SW 1271 (cell line): ENCODE measurements around the gene MED16.
"Not testable (repeated sequence)": the region's sequence is repeated elsewhere in the genome, so short reads cannot be mapped to it uniquely, and the experiment has no call there.

Source experiments
- DNase-seq, 2 experiments: peaks; one replicate each; lab custom pipeline; 2025; lab: John Stamatoyannopoulos, UW

Gene MED16

GRCh38 chr19:854549-854948 lies 38.4 kb downstream of the MED16 start:
- DNase-seq: no peak

DNA sequence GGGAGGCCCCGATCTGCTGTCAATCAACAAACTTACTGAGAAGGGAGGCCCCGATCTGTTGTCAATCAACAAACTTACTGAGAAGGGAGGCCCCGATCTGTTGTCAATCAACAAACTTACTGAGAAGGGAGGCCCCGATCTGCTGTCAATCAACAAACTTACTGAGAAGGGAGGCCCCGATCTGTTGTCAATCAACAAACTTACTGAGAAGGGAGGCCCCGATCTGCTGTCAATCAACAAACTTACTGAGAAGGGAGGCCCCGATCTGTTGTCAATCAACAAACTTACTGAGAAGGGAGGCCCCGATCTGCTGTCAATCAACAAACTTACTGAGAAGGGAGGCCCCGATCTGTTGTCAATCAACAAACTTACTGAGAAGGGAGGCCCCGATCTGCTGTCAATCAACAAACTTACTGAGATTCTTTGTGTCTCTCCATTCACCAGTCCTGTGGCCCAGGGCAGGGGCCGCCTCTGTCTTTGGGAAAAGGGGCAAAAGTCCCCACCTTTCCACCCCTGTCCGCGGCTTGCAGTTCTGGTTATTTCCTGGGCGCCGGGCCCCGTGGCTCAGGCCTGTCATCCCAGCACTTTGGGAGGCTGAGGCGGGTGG lies 39.3 kb downstream of the MED16 start:
- DNase-seq: not testable (repeated sequence)

DNA sequence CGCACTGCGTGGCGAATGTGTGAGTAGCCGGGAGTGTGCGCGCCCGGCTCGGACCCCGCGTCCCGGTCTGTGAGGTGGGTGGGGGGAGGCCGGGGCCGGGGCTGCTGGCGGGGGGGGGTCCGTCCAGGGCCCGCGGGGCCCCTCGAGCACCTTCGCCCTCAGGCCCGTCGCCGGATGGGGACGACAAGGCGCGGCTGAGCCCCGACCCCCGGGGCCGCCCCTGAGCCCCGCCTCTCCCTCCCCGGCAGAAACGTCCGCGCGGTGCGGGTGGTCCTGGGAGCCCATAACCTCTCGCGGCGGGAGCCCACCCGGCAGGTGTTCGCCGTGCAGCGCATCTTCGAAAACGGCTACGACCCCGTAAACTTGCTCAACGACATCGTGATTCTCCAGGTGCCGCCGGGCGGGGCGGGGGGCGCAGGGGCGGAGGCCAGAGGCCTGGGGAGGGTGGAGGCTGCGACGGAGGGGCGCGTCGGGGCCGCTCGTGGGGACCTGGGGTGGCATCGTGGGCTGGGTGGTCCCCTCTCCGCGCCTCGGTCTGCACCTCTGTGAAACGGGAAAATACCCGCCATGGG lies 39.9 kb downstream of the MED16 start:
- no peak for DNase-seq

GRCh38 chr19:852136-853013 lies 40.6 kb downstream of the MED16 start, which contains the start of gene ELANE:
ELANE (plus strand) TSS chr19:852303; CDS start chr19:852329, 26 bp downstream.
- no peak for DNase-seq

DNA sequence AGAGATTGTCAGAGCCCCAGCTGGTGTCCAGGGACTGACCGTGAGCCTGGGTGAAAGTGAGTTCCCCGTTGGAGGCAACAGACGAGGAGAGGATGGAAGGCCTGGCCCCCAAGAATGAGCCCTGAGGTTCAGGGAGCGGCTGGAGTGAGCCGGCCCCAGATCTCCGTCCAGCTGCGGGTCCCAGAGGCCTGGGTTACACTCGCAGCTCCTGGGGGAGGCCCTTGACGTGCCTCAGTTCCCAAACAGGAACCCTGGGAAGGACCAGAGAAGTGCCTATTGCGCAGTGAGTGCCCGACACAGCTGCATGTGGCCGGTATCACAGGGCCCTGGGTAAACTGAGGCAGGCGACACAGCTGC lies 42.0 kb downstream of the MED16 start:
- no peak for DNase-seq

DNA sequence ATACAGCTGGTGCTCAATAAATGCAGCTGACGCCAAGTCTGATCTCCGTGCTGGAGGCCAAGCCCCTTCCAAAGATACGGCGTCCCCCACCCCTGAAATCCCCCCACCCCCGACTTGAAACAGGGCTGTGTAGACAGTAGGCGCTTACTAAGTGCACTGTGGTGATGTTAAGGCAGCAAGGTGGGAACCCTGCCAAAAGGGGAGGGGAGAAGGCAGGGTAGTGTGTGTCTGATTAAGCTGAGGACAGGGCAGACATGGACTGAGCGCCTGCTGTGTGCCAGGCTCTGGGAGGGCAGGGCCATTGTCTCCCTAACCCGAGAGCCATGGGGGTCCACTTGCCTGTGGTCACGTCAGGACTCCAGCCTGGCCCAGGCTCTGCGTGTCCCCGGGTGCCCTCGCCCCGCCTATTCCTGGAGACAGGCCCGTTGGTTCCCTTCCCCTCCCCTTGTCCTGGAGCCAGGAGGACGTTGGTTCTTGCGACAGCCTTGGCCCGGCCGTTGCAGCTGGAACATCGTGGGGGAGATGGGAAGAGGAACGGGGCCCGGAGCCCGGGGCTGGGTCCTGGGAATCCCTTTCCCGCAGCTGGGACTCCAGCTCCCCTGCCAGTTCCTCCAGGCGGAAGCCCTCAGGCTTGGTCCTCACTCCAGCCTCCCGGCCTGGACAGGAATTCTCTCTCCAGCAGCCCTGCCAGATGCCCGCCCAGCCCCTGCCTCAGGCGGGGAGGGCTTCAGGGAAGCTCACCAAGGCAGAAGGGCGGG lies 42.6 kb downstream of the MED16 start:
- peak; percentile 72 to 75 for DNase-seq

GRCh38 chr19:849195-849594 lies 43.8 kb downstream of the MED16 start:
- not testable (repeated sequence) for DNase-seq

DNA sequence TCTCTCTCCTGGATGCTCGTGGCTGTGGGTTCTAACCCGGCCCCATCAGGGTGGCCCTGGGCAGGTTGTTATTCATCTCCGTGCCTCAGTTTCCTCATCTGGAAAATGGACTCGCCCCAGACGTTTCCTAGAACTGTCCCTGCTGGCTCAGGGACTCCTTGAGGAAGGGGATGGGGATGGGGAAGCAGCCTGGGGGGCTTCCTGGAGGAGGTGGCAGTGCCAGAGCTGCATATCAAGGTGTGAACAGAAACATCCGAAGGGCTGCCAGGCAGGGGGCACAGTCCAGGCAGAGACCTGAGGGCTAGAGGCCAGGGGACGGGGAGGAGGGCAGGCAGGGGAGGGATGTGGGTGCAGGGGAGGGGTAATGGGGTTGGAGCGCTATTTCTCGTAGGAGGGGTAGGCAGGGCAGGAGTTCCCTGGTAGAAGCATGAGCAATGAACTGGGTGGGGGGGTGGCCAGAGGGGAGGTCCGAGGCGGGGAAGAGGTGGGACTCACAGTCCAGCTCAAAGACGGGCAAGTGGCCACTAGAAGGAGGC lies 44.5 kb downstream of the MED16 start:
- DNase-seq: no peak

DNA sequence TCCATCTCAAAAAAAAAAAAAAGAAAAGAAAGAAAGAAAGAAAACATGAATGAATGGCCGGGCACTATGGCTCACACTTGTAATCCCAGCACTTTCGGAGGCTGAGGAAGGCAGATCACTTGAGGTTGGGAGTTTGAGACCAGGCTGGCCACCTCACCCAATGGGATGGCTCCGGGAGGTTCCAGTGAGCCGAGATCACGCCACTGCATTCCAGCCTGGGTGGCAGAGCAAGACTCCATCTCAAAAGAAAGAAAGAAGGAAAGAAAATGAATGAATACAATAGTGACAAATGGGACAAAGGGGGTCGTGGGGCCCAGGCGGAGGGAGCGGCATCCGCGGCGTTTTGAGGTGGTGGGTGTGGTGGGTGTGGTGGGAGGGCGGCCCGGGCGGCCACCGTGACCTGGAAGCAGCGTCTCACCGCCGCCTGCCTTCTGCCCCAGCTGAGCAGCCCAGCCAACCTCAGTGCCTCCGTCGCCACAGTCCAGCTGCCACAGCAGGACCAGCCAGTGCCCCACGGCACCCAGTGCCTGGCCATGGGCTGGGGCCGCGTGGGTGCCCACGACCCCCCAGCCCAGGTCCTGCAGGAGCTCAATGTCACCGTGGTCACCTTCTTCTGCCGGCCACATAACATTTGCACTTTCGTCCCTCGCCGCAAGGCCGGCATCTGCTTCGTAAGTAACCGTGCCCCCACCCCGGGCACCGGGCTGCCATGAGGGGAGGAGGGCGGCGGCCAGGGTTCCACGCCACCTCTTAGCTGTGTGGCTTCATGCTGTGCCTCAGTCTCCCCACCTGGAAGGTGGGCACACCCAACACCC lies 47.1 kb downstream of the MED16 start:
- no peak for DNase-seq

- DNase-seq: no peak
Observed at GRCh38 chr19:844546-844971, 48.4 kb downstream of the MED16 start.

GRCh38 chr19:843836-844545 lies 49.0 kb downstream of the MED16 start:
- no peak for DNase-seq

DNA sequence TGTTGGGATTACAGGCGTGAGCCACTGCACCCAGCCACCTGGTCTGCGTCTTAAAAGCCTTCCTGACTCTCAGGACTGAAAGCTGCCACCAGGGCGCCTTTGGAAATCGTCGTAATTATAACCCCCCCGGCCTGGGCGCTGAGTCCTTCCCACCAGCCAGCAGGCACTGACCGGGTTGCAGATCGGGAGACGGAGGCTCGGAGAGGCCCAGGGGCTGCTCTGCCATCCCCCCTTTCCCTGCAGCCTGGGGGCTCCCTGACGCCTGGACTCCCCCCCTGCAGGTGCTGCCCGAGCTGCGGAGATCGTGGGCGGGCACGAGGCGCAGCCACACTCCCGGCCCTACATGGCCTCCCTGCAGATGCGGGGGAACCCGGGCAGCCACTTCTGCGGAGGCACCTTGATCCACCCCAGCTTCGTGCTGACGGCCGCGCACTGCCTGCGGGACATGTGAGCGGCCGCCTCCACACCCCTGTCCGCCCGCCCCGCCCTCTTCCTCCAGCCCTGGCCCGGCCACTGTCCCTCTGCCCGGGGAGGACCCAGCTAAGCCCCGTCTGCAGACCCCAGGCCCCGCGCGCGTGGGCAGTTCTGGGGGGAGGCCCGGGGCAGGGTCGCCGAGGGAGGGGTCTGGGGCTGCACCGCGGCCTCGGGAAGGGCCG lies 49.7 kb downstream of the MED16 start:
- peak in 1 of 2 experiments; percentile 41 for DNase-seq

- DNase-seq: not testable (repeated sequence)
Observed at GRCh38 chr19:842802-843179, 50.2 kb downstream of the MED16 start.

- DNase-seq: no peak
Observed at GRCh38 chr19:840519-841206, 52.3 kb downstream of the MED16 start, which contains the start of gene PRTN3. PRTN3 (plus strand) TSS chr19:840999; CDS start chr19:841009, 10 bp downstream.

GRCh38 chr19:835210-835810 lies 57.7 kb downstream of the MED16 start:
- DNase-seq: no peak

DNA sequence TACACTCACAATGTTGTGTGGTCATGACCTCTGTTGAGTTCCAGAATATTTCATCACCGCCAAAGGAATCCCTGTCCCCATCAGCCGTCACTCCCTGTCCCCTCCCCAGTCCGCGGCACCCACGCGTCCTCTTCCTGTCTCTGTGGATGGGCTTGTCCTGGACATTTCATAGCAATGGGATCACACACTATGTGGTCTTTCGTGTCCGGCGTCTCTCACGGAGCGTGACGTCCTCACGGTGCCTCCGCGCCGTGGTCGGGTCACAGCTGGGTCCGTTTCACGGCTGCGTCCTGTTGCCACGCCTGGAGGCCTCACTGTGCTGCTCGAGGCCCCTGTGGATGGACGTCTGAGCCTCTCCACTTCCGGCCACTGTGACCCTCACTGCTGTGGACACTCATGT lies 58.8 kb downstream of the MED16 start:
- no peak for DNase-seq

DNA sequence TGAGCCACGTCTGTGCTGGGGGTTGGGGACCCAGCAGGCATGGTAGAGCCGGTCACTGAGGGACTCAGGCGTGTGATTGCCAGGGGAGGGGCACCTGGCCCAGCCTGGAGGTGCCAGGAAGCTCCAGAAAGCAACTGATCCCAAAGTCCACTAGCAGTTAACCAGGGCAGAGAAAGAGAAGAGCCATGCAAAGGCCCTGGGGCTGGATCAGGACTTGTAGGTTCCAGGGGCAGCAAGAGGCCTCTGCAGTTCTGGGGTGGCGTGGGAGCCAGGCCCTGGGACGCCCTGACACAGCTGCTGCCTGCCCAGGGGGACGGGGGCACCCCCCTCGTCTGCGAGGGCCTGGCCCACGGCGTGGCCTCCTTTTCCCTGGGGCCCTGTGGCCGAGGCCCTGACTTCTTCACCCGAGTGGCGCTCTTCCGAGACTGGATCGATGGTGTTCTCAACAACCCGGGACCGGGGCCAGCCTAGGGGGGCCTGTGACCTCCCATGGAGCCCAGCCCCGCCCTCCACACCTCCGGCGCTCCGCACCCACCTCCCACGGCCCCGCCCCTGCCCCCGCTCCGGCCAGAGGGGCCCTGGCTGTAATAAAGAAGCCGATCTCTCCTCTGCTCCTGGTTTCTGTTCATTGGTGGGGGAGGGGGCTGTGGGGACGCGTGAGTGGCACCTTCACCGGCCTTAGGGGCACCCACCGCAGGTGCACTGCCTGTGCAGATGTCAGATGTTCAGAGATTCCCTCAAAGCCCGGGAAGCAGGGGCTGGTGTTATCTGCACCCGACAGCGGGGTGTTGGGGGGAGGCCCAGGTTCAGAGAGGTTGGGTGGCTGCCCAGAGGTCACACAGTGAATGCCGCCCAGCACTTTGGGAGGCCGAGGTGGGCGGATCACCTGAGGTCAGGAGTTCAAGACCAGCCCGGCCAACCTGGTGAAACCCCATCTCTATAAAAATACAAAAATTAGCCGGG lies 61.3 kb downstream of the MED16 start:
- DNase-seq: no peak
